Measurements from ENCODE around the gene DYNAP.

DNA sequence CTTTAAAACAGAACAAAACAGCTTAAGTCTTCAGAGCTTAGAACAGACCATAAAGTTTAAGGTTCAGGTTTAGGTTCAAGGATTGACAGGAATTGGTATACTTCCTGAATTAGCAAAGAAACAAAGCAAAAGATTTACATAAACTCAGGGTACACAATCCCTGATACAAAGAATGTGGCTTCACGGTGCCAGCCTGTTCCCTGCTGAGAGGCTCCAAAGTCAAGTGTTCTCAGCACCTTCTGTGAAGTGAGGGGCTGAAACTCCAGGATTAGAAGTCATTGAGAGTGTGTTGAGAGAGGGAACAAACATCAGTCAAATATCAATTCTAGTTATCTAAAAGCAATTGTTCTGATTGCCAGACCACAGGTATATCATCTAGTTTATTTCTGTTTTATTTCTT, 35.7 kb downstream of the DYNAP start:
- TF ChIP-seq, protein P1, sequence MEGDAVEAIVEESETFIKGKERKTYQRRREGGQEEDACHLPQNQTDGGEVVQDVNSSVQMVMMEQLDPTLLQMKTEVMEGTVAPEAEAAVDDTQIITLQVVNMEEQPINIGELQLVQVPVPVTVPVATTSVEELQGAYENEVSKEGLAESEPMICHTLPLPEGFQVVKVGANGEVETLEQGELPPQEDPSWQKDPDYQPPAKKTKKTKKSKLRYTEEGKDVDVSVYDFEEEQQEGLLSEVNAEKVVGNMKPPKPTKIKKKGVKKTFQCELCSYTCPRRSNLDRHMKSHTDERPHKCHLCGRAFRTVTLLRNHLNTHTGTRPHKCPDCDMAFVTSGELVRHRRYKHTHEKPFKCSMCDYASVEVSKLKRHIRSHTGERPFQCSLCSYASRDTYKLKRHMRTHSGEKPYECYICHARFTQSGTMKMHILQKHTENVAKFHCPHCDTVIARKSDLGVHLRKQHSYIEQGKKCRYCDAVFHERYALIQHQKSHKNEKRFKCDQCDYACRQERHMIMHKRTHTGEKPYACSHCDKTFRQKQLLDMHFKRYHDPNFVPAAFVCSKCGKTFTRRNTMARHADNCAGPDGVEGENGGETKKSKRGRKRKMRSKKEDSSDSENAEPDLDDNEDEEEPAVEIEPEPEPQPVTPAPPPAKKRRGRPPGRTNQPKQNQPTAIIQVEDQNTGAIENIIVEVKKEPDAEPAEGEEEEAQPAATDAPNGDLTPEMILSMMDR (IDR thresholded peaks at IDR 0.05; ENCODE audit: low read depth, low read length) = no peak
- TF ChIP-seq POLR2A (IDR thresholded peaks at IDR 0.05; ENCODE audit: extremely low read depth, insufficient read length) = no peak
